GM20431 (cell line): ENCODE measurements around the gene NFYC.

Experiments used
- in situ Hi-C: fragments of 300-500 bp; cut with MseI, MboI; formaldehyde crosslinking; loops from one replicate; pipeline ENCODE4 v1.15.0; 2020; ENCODE audit warnings: low sequenced_read_pairs; ENCODE audit not compliant: unreplicated experiment

NFYC gene

DNA sequence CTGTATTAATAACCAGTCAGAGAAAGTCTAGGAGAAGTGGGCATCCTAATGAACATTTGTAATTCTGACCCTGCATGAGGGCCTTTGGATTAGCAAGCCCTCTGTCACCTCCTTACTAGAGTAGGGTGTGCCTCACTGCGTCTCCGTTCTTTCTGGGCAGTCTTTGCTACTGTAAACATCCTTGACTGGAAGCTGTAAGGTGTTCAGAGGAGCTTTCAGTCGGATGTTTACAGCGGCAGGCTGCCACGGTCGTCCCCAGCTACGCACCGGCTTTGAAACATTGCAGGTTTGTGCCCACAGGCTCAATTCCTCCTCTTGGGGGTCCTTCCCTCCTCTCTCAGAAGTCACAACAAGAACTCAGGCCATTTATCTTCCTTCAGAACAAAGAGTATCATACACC is 62.7 kb downstream of the NFYC start:
- in situ Hi-C loops = no loop called here

- in situ Hi-C loops = no loop called here
Measured at GRCh38 chr1:40755067-40755466, 63.6 kb downstream of the NFYC start.

- in situ Hi-C loops = no loop called here
Measured at GRCh38 chr1:40756523-40756922, 65.0 kb downstream of the NFYC start.

GRCh38 chr1:40757084-40757483 is 65.6 kb downstream of the NFYC start:
- in situ Hi-C loops = no loop called here

DNA sequence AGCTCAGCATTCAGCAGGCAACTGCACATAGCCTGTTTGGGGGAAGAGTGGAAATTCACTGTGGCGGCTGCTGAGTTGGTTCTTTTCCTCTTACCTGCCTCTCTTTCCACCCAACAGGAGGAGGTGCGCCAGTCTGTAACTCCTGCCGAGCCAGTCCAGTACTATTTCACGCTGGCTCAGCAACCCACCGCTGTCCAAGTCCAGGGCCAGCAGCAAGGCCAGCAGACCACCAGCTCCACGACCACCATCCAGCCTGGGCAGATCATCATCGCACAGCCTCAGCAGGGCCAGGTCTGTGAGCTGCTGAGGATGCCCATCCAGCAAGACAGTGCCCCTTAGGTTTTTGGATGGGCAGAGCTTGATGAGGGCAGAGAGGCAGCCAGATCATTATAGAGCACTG is 66.5 kb downstream of the NFYC start:
- in situ Hi-C loops = no loop called here

DNA sequence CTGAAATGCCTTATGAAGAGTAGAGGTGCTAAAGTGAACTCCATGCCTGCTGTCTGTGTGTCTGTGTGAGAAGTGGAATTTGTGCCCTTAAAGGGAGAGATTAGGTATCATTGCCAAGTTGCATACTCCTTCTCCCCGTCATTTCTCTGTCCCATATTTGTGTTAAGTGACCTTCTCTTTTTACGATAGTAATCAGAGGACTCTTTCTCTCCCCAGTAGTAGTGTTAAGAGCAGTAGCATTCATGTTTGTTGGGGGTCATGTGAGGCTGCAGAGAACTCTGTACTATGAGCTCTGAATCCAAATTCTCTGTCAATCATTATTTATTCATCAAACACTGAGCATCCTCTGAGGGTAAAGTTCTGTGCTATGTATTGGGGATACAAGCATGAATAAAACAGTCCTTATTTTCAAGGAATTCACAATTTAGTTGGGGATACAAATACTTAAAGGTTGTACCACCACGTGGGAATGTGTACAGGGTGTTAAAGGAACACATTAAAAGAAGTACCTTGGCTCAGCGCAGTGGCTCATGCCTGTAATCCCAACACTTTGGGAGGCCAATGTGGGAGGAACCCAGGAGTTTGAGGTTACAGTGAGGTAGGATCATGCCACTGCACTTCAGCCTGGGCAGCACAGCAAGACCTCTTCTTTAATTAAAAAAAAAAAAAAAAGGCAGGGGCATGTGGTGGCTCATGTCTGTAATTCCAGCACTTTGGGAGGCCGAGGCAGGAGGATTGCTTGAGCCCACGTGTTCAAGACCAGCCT is 67.3 kb downstream of the NFYC start:
- in situ Hi-C loops = no loop called here

DNA sequence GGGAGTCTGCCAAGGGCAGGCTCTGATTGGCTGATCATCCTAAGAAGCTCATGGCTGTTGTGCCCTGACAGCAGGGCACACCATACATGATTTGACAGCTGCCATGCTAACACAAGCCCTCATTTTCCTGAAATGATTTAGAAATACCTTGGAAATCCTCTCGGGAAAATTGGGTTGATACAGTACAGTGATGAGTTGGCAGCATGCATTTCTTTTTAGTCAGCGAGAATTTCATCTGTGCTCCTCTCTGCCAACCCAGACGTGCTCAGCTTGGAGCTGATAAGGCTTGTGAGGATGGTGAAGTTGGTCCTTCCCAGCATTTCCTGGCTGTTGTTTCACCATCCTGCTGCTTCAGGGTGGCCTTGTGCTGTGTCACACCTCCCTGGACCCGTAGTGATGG is 69.5 kb downstream of the NFYC start:
- in situ Hi-C loops = no loop called here

GRCh38 chr1:40762144-40762923 is 70.8 kb downstream of the NFYC start:
- in situ Hi-C loops = no loop called here

- in situ Hi-C loops = no loop called here
Measured at GRCh38 chr1:40763742-40764532, 72.4 kb downstream of the NFYC start.

GRCh38 chr1:40764981-40765380 is 73.5 kb downstream of the NFYC start:
- in situ Hi-C loops = no loop called here

DNA sequence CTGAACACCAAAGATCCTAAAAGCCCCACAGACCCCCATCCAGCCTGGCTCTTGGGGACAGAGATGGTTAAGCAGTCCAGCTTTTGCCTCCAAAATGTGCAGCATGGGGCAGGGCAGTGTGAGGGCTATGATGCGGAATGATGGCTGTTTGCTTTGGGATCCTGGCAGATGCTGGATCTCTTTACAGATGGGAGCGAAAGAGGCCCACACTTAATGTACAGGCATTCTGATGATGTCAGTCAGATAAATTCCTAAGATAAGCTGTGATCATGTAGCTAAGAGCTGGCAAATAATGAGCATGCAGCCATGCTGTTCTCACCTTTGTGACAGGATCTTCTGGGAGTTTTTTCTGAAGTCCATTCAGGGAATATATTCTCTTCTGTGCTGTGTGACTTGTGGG is 74.5 kb downstream of the NFYC start:
- in situ Hi-C loops = no loop called here

DNA sequence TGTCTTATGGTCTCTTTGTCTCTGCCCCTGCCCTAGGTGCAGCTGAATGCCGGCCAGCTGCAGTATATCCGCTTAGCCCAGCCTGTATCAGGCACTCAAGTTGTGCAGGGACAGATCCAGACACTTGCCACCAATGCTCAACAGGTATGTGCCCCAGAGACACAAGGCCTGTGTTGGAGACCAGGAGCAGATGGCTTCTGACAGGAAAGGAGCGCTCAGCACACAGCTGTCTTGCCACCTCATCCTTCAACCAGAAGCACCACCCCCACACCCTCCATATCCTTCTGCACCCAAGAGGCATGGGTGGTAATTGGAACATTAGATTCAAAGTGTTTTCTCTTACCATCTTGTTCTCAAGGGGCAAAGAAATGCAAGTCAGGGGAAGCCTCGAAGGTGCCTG is 75.1 kb downstream of the NFYC start:
- in situ Hi-C loops = no loop called here

DNA sequence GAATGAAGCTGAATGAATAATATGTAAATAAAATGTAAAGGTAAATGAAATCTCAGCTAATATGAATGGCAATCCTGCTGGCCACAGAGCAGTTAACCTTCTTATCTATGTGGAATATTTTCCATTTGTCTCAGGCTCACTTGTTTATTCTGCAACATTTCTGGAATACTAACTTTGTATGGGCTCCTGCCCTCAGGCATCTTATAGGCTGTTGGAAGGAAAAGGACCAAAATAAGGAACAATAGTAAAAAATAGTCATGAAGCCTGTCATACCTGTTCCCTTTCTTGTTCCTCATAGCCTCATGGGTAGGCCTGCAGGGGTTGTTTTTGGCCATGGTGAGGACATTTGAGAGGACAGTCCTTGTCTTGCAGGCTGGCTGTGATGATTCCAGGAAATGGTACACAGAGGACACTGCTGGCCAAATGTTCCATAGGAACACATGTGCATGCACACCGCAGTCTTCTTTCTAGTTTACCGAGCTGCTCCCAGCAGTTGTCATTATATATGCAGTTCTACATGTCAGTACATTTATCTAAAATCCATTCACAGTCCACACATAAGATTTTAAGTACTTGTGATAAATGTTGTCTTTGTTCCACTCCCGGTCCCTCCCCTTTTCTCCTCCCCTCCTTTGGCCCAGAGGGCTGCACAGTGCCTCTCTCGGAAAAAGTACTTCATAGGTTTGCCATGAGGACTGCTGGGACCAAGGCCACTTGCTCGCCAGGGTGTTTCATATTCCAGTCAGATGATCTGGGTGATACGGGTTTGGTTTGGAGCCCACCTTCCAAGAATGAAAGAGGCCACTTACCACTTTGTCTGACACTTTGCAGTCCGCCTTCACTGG is 76.9 kb downstream of the NFYC start:
- in situ Hi-C loops = no loop called here

DNA sequence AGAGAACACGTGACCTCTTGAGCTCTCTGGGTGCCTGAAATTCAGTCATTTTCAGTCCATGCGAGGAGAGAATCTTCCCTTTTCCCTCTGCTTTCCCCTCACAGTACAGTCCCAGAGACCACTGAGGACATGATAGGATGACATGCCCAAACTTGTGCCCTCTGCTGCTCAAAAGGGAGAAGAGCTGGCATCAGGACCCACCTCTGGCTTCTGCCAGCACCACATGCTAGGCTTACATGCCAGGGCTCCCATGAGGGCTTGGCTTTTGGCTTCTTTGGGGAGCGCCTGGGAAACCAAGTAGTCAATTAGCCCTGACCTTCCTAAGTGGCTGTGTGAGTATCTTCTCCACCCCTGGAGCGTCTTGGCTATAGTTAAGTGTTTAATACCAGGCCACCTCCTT is 78.3 kb downstream of the NFYC start:
- in situ Hi-C loops = no loop called here

- in situ Hi-C loops = no loop called here
Measured at GRCh38 chr1:40770296-40771070, 79.0 kb downstream of the NFYC start.

- in situ Hi-C loops = no loop called here
Measured at GRCh38 chr1:40772146-40772955, 80.8 kb downstream of the NFYC start.

DNA sequence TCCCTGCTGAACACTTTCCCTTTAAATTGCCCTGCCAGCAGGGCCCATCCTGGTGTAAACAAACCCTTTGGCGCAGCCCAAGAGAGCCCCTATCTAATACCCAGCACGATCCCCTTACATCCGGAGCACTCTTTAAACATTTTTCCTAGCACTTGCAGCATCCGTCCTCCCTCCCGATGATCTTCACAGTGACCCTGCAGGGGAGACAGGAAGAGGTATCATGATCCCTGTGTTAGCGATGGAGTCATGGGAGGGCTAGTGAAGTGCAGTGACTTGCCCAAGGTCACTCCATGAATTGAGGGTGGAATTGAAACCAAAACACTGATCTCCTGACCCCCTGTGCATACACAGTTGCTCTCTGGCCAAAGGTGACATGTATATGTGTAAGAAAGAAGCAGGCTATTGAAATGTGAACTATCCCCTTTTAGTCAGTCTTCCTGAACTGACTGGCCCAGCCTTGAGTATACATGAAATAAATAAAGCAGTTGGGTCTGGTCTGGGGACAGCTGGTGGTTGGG is 82.3 kb downstream of the NFYC start:
- in situ Hi-C loops = no loop called here

- in situ Hi-C loops = no loop called here
Measured at GRCh38 chr1:40774266-40774998, 82.9 kb downstream of the NFYC start.
